ENCODE data around the gene BABAM2.

BABAM2 gene

DNA sequence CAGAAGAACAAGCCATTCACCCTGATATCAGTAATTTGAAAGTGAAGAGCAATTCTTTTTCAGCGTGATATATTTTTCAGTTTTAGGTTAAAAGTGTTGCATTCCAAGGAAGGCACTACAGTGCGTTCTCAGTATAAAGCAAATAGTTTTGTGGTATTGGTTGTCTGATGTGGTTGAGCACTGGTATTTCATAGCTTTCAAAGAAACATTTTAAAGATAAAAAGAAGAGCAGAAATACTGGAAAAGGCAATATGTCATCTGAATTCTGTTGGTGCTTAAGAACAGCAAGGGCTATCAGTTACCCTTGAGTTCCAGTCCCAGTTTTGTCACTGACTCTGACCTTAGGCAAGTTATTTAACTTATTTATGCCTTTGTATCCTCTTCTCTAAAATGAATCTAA lies 191.6 kb downstream of the BABAM2 start:
- no peak overlapping the region for H3K4me3 ChIP-seq (ENCODE audit: low read depth, low read length)
- DNase-seq (ENCODE audit: low read depth): peak; percentile 52
- in situ Hi-C loops (cut with HindIII; ENCODE audit: low sequenced_read_pairs): no loop called here
- TF ChIP-seq, protein P1, sequence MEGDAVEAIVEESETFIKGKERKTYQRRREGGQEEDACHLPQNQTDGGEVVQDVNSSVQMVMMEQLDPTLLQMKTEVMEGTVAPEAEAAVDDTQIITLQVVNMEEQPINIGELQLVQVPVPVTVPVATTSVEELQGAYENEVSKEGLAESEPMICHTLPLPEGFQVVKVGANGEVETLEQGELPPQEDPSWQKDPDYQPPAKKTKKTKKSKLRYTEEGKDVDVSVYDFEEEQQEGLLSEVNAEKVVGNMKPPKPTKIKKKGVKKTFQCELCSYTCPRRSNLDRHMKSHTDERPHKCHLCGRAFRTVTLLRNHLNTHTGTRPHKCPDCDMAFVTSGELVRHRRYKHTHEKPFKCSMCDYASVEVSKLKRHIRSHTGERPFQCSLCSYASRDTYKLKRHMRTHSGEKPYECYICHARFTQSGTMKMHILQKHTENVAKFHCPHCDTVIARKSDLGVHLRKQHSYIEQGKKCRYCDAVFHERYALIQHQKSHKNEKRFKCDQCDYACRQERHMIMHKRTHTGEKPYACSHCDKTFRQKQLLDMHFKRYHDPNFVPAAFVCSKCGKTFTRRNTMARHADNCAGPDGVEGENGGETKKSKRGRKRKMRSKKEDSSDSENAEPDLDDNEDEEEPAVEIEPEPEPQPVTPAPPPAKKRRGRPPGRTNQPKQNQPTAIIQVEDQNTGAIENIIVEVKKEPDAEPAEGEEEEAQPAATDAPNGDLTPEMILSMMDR (IDR thresholded peaks at IDR 0.05; ENCODE audit: low read depth, low read length, missing control alignments): no peak

GRCh38 chr2:28083476-28083875 lies 192.9 kb downstream of the BABAM2 start:
- no peak for DNase-seq (ENCODE audit: low read depth)
- in situ Hi-C loops (cut with HindIII; ENCODE audit: low sequenced_read_pairs): no loop called here
- H3K4me3 ChIP-seq (ENCODE audit: low read depth, low read length): no peak overlapping the region
- TF ChIP-seq, protein P1 (IDR thresholded peaks at IDR 0.05; ENCODE audit: low read depth, low read length, missing control alignments): no peak

DNA sequence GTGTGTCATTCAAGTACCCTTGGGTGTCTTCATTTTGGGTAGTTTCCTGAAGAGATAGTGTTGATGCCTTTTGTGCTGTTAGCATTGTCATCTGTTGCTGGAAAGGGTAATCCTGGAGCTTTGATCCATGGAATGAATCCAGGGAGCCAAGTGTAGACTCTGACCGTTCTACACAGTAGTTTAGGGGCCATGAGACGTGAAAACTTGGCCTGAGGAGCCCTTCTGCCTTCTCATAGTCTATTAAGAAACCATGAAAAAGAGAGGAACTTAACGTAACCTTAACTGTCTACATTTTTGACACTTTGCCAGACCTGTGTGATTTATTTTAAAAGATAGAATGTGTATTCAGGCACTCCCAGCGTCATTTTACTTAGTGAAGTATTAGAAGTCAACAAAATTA lies 194.0 kb downstream of the BABAM2 start:
- in situ Hi-C loops (cut with HindIII; ENCODE audit: low sequenced_read_pairs): no loop called here

GRCh38 chr2:28085201-28085600 lies 194.7 kb downstream of the BABAM2 start:
- H3K4me3 ChIP-seq (ENCODE audit: low read depth, low read length): no peak overlapping the region
- in situ Hi-C loops (cut with HindIII; ENCODE audit: low sequenced_read_pairs): no loop called here
- DNase-seq (ENCODE audit: low read depth): no peak
- TF ChIP-seq, protein P1 (IDR thresholded peaks at IDR 0.05; ENCODE audit: low read depth, low read length, missing control alignments): no peak

More for the DNA sequence above, 194.0 kb downstream of the BABAM2 start:
- no peak for DNase-seq (ENCODE audit: low read depth)
- H3K4me3 ChIP-seq (ENCODE audit: low read depth, low read length): no peak overlapping the region
- TF ChIP-seq, protein P1 (IDR thresholded peaks at IDR 0.05; ENCODE audit: low read depth, low read length, missing control alignments): no peak

DNA sequence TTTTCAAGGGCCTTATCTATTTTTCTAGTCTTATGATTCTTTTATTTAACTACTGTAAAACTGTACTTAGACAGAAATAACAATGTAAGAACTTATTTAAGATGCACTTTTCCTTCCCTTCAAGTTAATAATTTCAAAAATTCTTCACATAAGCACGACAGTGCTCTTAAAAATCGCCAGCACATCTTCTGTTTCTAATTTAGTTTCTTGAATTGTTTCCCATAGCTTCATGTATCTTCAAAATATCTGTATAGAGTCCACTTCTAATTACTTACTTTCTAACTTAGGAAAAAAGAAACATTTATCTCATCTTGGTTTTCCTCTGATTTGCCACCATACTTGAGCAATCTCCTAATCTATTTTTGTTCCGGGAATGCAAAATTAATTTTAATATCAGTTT lies 196.1 kb downstream of the BABAM2 start:
- TF ChIP-seq, protein P1 (IDR thresholded peaks at IDR 0.05; ENCODE audit: low read depth, low read length, missing control alignments): no peak
- in situ Hi-C loops (cut with HindIII; ENCODE audit: low sequenced_read_pairs): no loop called here
- H3K4me3 ChIP-seq (ENCODE audit: low read depth, low read length): no peak overlapping the region
- DNase-seq (ENCODE audit: low read depth): no peak

DNA sequence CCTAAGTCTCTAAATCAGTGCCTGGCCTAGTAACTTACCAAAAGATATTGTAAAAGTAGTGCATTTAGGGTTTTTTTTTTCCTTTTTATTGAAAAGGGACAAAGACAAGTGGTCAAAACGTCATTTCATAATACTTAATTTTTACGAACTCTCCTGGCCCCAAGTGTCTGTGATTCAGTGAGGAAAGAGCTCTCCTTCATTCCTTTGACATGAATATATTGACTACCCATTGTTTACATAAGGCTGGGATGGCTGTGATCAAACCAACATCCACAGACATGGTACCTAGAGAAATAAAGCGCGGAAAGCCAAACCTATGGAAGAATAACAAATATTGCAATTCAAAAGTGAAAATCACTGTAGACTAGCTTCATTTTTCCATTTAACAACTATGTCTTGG lies 198.4 kb downstream of the BABAM2 start:
- H3K4me3 ChIP-seq (ENCODE audit: low read depth, low read length): no peak overlapping the region
- TF ChIP-seq, protein P1 (IDR thresholded peaks at IDR 0.05; ENCODE audit: low read depth, low read length, missing control alignments): no peak
- in situ Hi-C loops (cut with HindIII; ENCODE audit: low sequenced_read_pairs): no loop called here
- no peak for DNase-seq (ENCODE audit: low read depth)

DNA sequence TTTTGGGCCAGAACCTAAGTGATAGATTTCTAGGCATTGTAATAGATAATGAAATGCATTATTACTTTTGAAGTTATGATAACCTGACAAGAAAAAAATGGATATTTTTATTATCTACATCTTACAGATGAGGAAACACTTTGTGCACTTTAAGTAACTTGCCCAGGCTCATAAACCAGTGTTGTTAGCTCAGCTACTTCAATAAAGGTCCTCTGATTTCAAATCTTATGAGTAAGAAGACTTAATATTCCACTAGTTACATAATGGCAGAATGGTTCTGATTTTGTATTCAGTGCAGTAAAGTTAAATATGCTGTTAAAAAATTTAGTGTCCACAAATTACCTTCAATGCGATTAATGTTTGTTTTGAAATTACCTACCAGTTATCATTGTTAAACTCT lies 199.0 kb downstream of the BABAM2 start:
- in situ Hi-C loops (cut with HindIII; ENCODE audit: low sequenced_read_pairs): no loop called here
- TF ChIP-seq, protein P1 (IDR thresholded peaks at IDR 0.05; ENCODE audit: low read depth, low read length, missing control alignments): no peak
- DNase-seq (ENCODE audit: low read depth): no peak
- H3K4me3 ChIP-seq (ENCODE audit: low read depth, low read length): no peak overlapping the region

Data from astrocyte of the cerebellum (primary cell).